ENCODE data around the gene PODXL. TPM values are rescaled to one million over a fixed set of nuclear protein-coding genes. Genes with fewer than 3 reads are reported as not detected.
A peak's percentile ranks its signal among the peaks of the same experiment; 100 is the strongest.

PODXL gene
- total and polyA plus RNA-seq, 2 donors (not counting 1 experiment from before 2014, with no cell fraction given) = 0.17 to 0.27 TPM

DNA sequence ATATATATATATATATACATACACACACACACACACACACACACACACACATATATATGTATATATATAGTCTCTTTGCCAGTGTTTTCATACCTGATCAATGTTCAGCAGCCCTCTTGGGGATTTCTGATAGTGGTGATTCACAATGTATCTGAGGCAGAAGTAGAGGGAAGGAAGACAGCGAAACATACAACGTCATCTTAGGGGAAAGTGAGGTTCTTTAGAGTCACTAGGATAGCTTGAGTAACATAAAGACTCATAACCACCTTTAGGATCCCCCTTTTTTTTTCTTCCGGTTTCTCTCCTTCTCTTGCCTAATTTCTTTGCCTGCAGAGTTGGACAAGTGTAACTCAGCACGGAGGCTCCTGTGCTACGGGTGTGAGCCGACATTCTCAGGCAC is 56.6 kb downstream of the PODXL start:
- Histone ChIP-seq H3K4me1 (ENCODE audit: control insufficient read depth, extremely low read depth, insufficient read depth, low read length) (peaks cover 10% of the 10 kb centered on the region), H3K4me3 (replicated peaks in 1 of 4; ENCODE audit: control extremely low read depth in 1 of 4, insufficient read depth in 1 of 4, low read depth in 3 of 4, low read length in 4 of 4) (no peak overlapping the region), H3K9ac (ENCODE audit: insufficient read depth, low read length) (no peak overlapping the region), H3K79me2 (ENCODE audit: control insufficient read depth, insufficient read depth, low read length) (no peaks in the 10 kb centered on the region), H3K4me2 (ENCODE audit: extremely low read depth, insufficient read depth, low read length) (no peak overlapping the region), H3K27me3 (ENCODE audit: control insufficient read depth, insufficient read depth, low read length) (no peaks in the 10 kb centered on the region), H3K27ac (ENCODE audit: insufficient read depth, low read length) (no peak overlapping the region), H2AFZ (ENCODE audit: low read length) (no peak overlapping the region), H4K20me1 (ENCODE audit: control insufficient read depth, extremely low read depth, insufficient read depth, low read length) (no peaks in the 10 kb centered on the region), H3K36me3 (ENCODE audit: control insufficient read depth, insufficient read depth, low read length) (no peaks in the 10 kb centered on the region), H3K9me3 (ENCODE audit: control insufficient read depth, insufficient read depth, low read depth, low read length) (no peaks in the 10 kb centered on the region)
- DNase-seq (ENCODE audit: low read depth in 2 of 2) = no peak
- TF ChIP-seq EZH2 (IDR thresholded peaks at IDR 0.05; ENCODE audit: low read length, missing control alignments) = no peak
- TF ChIP-seq, protein P1, sequence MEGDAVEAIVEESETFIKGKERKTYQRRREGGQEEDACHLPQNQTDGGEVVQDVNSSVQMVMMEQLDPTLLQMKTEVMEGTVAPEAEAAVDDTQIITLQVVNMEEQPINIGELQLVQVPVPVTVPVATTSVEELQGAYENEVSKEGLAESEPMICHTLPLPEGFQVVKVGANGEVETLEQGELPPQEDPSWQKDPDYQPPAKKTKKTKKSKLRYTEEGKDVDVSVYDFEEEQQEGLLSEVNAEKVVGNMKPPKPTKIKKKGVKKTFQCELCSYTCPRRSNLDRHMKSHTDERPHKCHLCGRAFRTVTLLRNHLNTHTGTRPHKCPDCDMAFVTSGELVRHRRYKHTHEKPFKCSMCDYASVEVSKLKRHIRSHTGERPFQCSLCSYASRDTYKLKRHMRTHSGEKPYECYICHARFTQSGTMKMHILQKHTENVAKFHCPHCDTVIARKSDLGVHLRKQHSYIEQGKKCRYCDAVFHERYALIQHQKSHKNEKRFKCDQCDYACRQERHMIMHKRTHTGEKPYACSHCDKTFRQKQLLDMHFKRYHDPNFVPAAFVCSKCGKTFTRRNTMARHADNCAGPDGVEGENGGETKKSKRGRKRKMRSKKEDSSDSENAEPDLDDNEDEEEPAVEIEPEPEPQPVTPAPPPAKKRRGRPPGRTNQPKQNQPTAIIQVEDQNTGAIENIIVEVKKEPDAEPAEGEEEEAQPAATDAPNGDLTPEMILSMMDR (conservative IDR thresholded peaks at IDR 0.05 in 1 of 2, IDR thresholded peaks at IDR 0.05 in 1 of 2; ENCODE audit: low read depth in 1 of 2, low read length in 2 of 2) = no peak

DNA sequence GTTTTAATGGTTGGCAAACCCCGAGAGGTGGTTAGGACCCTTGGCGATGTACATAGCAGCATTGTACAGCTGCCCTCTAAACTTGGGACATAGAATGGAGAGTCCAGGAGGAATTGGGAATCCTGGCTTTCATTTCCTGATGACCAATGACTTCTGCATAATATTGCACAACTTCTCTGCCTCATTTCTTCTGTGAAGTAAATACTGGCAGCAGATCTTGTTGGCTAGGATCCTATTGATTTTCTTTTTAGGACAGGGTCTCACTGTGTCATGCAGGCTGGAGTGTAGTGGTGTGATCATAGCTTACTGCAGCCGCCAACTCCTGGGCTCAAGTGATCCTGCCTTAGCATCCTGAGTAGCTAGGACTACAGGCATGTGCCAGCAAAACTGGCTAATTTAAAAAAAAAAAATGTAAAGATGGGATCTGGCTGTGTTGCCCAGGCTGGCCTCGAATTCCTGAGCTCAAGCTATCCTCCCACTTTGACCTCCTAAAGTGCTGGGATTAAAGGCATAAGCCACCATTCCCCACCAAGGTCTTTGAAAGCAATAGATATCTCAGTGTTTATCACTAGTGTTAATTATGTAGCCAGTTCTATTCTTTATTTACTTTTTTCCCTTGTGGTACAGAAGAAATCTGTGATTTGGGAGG is 58.1 kb downstream of the PODXL start:
- peak in 1 of 2 donors; percentile 75 for DNase-seq (ENCODE audit: low read depth in 2 of 2)
- no peak overlapping the region for H3K27ac ChIP-seq (ENCODE audit: insufficient read depth, low read length)
- H3K79me2 ChIP-seq (ENCODE audit: control insufficient read depth, insufficient read depth, low read length) = no peaks in the 10 kb centered on the region
- H3K27me3 ChIP-seq (ENCODE audit: control insufficient read depth, insufficient read depth, low read length) = no peaks in the 10 kb centered on the region
- H2AFZ ChIP-seq (ENCODE audit: low read length) = no peak overlapping the region
- no peaks in the 10 kb centered on the region for H4K20me1 ChIP-seq (ENCODE audit: control insufficient read depth, extremely low read depth, insufficient read depth, low read length)
- H3K9me3 ChIP-seq (ENCODE audit: control insufficient read depth, insufficient read depth, low read depth, low read length) = no peaks in the 10 kb centered on the region
- peaks cover 9% of the 10 kb centered on the region for H3K4me1 ChIP-seq (ENCODE audit: control insufficient read depth, extremely low read depth, insufficient read depth, low read length)
- no peak overlapping the region for H3K4me2 ChIP-seq (ENCODE audit: extremely low read depth, insufficient read depth, low read length)
- H3K36me3 ChIP-seq (ENCODE audit: control insufficient read depth, insufficient read depth, low read length) = no peaks in the 10 kb centered on the region
- no peak overlapping the region for H3K4me3 ChIP-seq (replicated peaks in 1 of 4; ENCODE audit: control extremely low read depth in 1 of 4, insufficient read depth in 1 of 4, low read depth in 3 of 4, low read length in 4 of 4)
- H3K9ac ChIP-seq (ENCODE audit: insufficient read depth, low read length) = no peak overlapping the region
- TF ChIP-seq EZH2 (IDR thresholded peaks at IDR 0.05; ENCODE audit: low read length, missing control alignments) = no peak
- TF ChIP-seq, protein P1 (conservative IDR thresholded peaks at IDR 0.05 in 1 of 2, IDR thresholded peaks at IDR 0.05 in 1 of 2; ENCODE audit: low read depth in 1 of 2, low read length in 2 of 2) = no peak

DNA sequence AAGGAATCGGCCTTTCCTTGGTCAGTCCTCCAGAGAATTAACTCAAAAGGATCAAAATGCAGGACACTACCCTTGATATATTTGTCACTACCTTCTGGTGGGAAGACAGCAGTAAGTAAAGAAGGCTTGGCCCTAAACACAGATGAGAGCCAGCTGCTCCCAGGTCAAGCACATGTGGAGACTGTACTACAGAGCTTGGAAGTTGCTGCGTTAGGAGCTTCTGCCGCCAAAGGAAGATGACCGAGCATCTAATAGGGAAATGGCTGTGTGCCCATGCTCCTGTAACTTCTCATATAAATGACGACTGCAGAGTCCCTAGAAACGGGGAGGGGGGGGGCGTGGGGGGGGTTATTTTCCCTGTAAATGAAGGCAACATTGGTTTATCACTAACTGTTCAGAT is 59.0 kb downstream of the PODXL start:
- DNase-seq (ENCODE audit: low read depth in 2 of 2) = no peak
- no peak for TF ChIP-seq EZH2 (IDR thresholded peaks at IDR 0.05; ENCODE audit: low read length, missing control alignments)
- TF ChIP-seq, protein P1 (conservative IDR thresholded peaks at IDR 0.05 in 1 of 2, IDR thresholded peaks at IDR 0.05 in 1 of 2; ENCODE audit: low read depth in 1 of 2, low read length in 2 of 2) = no peak
- Histone ChIP-seq H3K9me3 (ENCODE audit: control insufficient read depth, insufficient read depth, low read depth, low read length) (no peaks in the 10 kb centered on the region), H3K4me2 (ENCODE audit: extremely low read depth, insufficient read depth, low read length) (no peak overlapping the region), H3K4me3 (replicated peaks in 1 of 4; ENCODE audit: control extremely low read depth in 1 of 4, insufficient read depth in 1 of 4, low read depth in 3 of 4, low read length in 4 of 4) (no peak overlapping the region), H3K9ac (ENCODE audit: insufficient read depth, low read length) (no peak overlapping the region), H3K79me2 (ENCODE audit: control insufficient read depth, insufficient read depth, low read length) (no peaks in the 10 kb centered on the region), H4K20me1 (ENCODE audit: control insufficient read depth, extremely low read depth, insufficient read depth, low read length) (no peaks in the 10 kb centered on the region), H3K27me3 (ENCODE audit: control insufficient read depth, insufficient read depth, low read length) (no peaks in the 10 kb centered on the region), H3K36me3 (ENCODE audit: control insufficient read depth, insufficient read depth, low read length) (no peaks in the 10 kb centered on the region), H2AFZ (ENCODE audit: low read length) (no peak overlapping the region), H3K4me1 (ENCODE audit: control insufficient read depth, extremely low read depth, insufficient read depth, low read length) (peaks cover 2% of the 10 kb centered on the region), H3K27ac (ENCODE audit: insufficient read depth, low read length) (no peak overlapping the region)

Measured in fibroblast of lung (primary cell).